DMS 273 treated with DMSO at 0.1 percent for 48 hours (cell line): ENCODE results near the gene MBD2.

Source experiments
- DNase-seq: peaks from one replicate; lab custom pipeline; 2025; lab: John Stamatoyannopoulos, UW

The MBD2 gene

GRCh38 chr18:54102123-54102522 lies 122.3 kb downstream of the MBD2 start:
- DNase-seq, result no peak
